GM19438 (cell line): ENCODE data around the gene TFAP2A.

Experiments used
- ATAC-seq: cut with Tn5 transposase; IDR thresholded peaks from one replicate; pipeline ENCODE4 v1.9.1; 2021; ENCODE audit warnings: low read depth; ENCODE audit not compliant: unreplicated experiment

The TFAP2A gene

GRCh38 chr6:10385524-10386132 is 29.2 kb downstream of the TFAP2A start:
- no peak for ATAC-seq

GRCh38 chr6:10384610-10385523 is 30.0 kb downstream of the TFAP2A start:
- no peak for ATAC-seq

GRCh38 chr6:10384091-10384609 is 30.7 kb downstream of the TFAP2A start:
- ATAC-seq = no peak

- no peak for ATAC-seq
Observed at GRCh38 chr6:10383331-10384090, 31.4 kb downstream of the TFAP2A start.

- ATAC-seq = no peak
Observed at GRCh38 chr6:10382728-10383330, 32.0 kb downstream of the TFAP2A start.

- no peak for ATAC-seq
Observed at GRCh38 chr6:10382322-10382721, 32.6 kb downstream of the TFAP2A start.

GRCh38 chr6:10381830-10382208 is 33.1 kb downstream of the TFAP2A start:
- ATAC-seq = no peak

GRCh38 chr6:10381133-10381829 is 33.6 kb downstream of the TFAP2A start:
- ATAC-seq = no peak

- ATAC-seq = no peak
Observed at GRCh38 chr6:10375391-10375969, 39.4 kb downstream of the TFAP2A start.

- ATAC-seq = no peak
Observed at GRCh38 chr6:10373642-10374359, 41.1 kb downstream of the TFAP2A start.

- ATAC-seq = no peak
Observed at GRCh38 chr6:10369896-10370295, 45.0 kb downstream of the TFAP2A start.

- no peak for ATAC-seq
Observed at GRCh38 chr6:10368861-10369260, 46.0 kb downstream of the TFAP2A start.

GRCh38 chr6:10363911-10364310 is 51.0 kb downstream of the TFAP2A start:
- ATAC-seq = no peak

- no peak for ATAC-seq
Observed at GRCh38 chr6:10362300-10362699, 52.6 kb downstream of the TFAP2A start.

GRCh38 chr6:10361428-10361827 is 53.4 kb downstream of the TFAP2A start:
- ATAC-seq = no peak

GRCh38 chr6:10359581-10359980 is 55.3 kb downstream of the TFAP2A start:
- ATAC-seq = no peak

GRCh38 chr6:10355115-10355702 is 59.7 kb downstream of the TFAP2A start:
- ATAC-seq = no peak

- ATAC-seq = no peak
Observed at GRCh38 chr6:10351791-10352190, 63.1 kb downstream of the TFAP2A start.

GRCh38 chr6:10350720-10351119 is 64.2 kb downstream of the TFAP2A start:
- no peak for ATAC-seq
